ENCODE results near the gene PAX4.

Gene PAX4

GRCh38 chr7:127592550-127592949, 25.4 kb downstream of the PAX4 start:
- H3K36me3 ChIP-seq (ENCODE audit: control insufficient read depth, low read depth, low read length), result peaks cover 13% of the 10 kb centered on the region
- H3K27me3 ChIP-seq (ENCODE audit: control insufficient read depth, insufficient read depth, low read length), result peaks cover 3% of the 10 kb centered on the region
- H3K4me3 ChIP-seq (ENCODE audit: low read length), result no peak overlapping the region
- peaks cover 4% of the 10 kb centered on the region for H3K4me1 ChIP-seq (ENCODE audit: control insufficient read depth, low read depth, low read length)
- no peak overlapping the region for H3K9ac ChIP-seq (ENCODE audit: low read length)
- no peak overlapping the region for H3K27ac ChIP-seq (ENCODE audit: low read length)
- no peaks in the 10 kb centered on the region for H3K9me3 ChIP-seq (ENCODE audit: control insufficient read depth, low read depth, low read length)

DNA sequence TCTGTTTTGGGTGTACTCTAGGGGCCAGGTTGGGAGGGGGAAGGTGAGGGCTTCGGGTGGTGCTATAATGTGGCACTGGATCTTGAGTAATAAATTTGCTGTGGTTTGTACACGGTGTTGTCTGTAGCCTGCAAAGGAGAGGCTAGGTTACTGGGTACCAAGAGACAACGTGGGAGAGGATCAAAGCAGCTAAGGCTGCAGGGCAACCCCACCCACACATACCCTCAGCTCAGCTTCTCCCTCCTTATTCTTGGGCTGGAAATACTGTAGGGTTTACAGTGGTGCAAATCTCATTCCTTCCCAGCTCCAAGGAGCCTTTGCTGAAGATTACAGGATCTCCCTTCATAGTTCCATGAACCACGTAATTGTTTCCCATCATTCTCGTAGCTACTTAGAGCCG, 26.4 kb downstream of the PAX4 start:
- no peaks in the 10 kb centered on the region for H3K9me3 ChIP-seq (ENCODE audit: control insufficient read depth, low read depth, low read length)
- H3K4me3 ChIP-seq (ENCODE audit: low read length), result no peak overlapping the region
- H3K27ac ChIP-seq (ENCODE audit: low read length), result no peak overlapping the region
- peaks cover 13% of the 10 kb centered on the region for H3K36me3 ChIP-seq (ENCODE audit: control insufficient read depth, low read depth, low read length)
- H3K27me3 ChIP-seq (ENCODE audit: control insufficient read depth, insufficient read depth, low read length), result peaks cover 13% of the 10 kb centered on the region
- peaks cover 4% of the 10 kb centered on the region for H3K4me1 ChIP-seq (ENCODE audit: control insufficient read depth, low read depth, low read length)
- H3K9ac ChIP-seq (ENCODE audit: low read length), result no peak overlapping the region

GRCh38 chr7:127591189-127591588, 26.8 kb downstream of the PAX4 start:
- peaks cover 13% of the 10 kb centered on the region for H3K36me3 ChIP-seq (ENCODE audit: control insufficient read depth, low read depth, low read length)
- no peaks in the 10 kb centered on the region for H3K9me3 ChIP-seq (ENCODE audit: control insufficient read depth, low read depth, low read length)
- peaks cover 17% of the 10 kb centered on the region for H3K27me3 ChIP-seq (ENCODE audit: control insufficient read depth, insufficient read depth, low read length)
- H3K4me1 ChIP-seq (ENCODE audit: control insufficient read depth, low read depth, low read length), result peaks cover 4% of the 10 kb centered on the region
- H3K9ac ChIP-seq (ENCODE audit: low read length), result no peak overlapping the region
- no peak overlapping the region for H3K4me3 ChIP-seq (ENCODE audit: low read length)
- H3K27ac ChIP-seq (ENCODE audit: low read length), result no peak overlapping the region

DNA sequence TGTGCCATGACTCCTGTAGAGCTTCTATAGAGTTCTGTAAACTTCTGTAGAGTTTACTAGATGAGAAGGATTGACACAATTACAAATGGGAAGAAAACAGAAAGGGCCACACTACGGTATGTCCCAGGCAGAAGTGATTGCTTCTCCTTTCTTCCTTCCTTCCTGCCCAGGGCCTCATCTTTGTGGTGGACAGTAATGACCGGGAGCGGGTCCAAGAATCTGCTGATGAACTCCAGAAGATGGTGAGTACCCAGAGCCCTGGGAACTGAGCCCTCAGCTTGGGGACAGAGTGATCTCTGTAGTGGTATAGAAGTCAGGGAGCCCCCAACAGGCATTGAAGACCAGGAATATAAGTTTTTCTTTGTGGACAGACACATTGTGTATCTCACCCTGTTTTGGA, 28.0 kb downstream of the PAX4 start:
- Histone ChIP-seq H3K4me3 (ENCODE audit: low read length) (no peak overlapping the region), H3K4me1 (ENCODE audit: control insufficient read depth, low read depth, low read length) (peaks cover 4% of the 10 kb centered on the region), H3K27me3 (ENCODE audit: control insufficient read depth, insufficient read depth, low read length) (peaks cover 22% of the 10 kb centered on the region), H3K9me3 (ENCODE audit: control insufficient read depth, low read depth, low read length) (no peaks in the 10 kb centered on the region), H3K27ac (ENCODE audit: low read length) (no peak overlapping the region), H3K36me3 (ENCODE audit: control insufficient read depth, low read depth, low read length) (peaks cover 13% of the 10 kb centered on the region), H3K9ac (ENCODE audit: low read length) (no peak overlapping the region)

- Histone ChIP-seq H3K4me1 (ENCODE audit: control insufficient read depth, low read depth, low read length) (peaks cover 8% of the 10 kb centered on the region), H3K9ac (ENCODE audit: low read length) (peak overlapping the region; percentile 84), H3K27me3 (ENCODE audit: control insufficient read depth, insufficient read depth, low read length) (peaks cover 22% of the 10 kb centered on the region), H3K36me3 (ENCODE audit: control insufficient read depth, low read depth, low read length) (peaks cover 13% of the 10 kb centered on the region), H3K4me3 (ENCODE audit: low read length) (peak overlapping the region; percentile 81), H3K9me3 (ENCODE audit: control insufficient read depth, low read depth, low read length) (no peaks in the 10 kb centered on the region), H3K27ac (ENCODE audit: low read length) (peak overlapping the region; percentile 29)
Observed at GRCh38 chr7:127588697-127589482, 29.1 kb downstream of the PAX4 start.

GRCh38 chr7:127588019-127588696, 29.8 kb downstream of the PAX4 start, which contains the start of gene ARF5:
ARF5 (plus strand) TSS chr7:127588411; CDS start chr7:127588499, 88 bp downstream.
- Histone ChIP-seq H3K4me1 (ENCODE audit: control insufficient read depth, low read depth, low read length) (peaks cover 8% of the 10 kb centered on the region), H3K36me3 (ENCODE audit: control insufficient read depth, low read depth, low read length) (peaks cover 13% of the 10 kb centered on the region), H3K27ac (ENCODE audit: low read length) (peak within 1 kb of the TSS; percentile 29), H3K27me3 (ENCODE audit: control insufficient read depth, insufficient read depth, low read length) (peaks cover 22% of the 10 kb centered on the region), H3K4me3 (ENCODE audit: low read length) (peak within 1 kb of the TSS; percentile 81), H3K9ac (ENCODE audit: low read length) (peak within 1 kb of the TSS; percentile 84), H3K9me3 (ENCODE audit: control insufficient read depth, low read depth, low read length) (no peaks in the 10 kb centered on the region)

- H3K27me3 ChIP-seq (ENCODE audit: control insufficient read depth, insufficient read depth, low read length), result peaks cover 22% of the 10 kb centered on the region
- peak overlapping the region; percentile 62 for H3K4me3 ChIP-seq (ENCODE audit: low read length)
- H3K9me3 ChIP-seq (ENCODE audit: control insufficient read depth, low read depth, low read length), result no peaks in the 10 kb centered on the region
- H3K9ac ChIP-seq (ENCODE audit: low read length), result no peak overlapping the region
- H3K27ac ChIP-seq (ENCODE audit: low read length), result no peak overlapping the region
- H3K4me1 ChIP-seq (ENCODE audit: control insufficient read depth, low read depth, low read length), result peaks cover 8% of the 10 kb centered on the region
- H3K36me3 ChIP-seq (ENCODE audit: control insufficient read depth, low read depth, low read length), result peaks cover 17% of the 10 kb centered on the region
Observed at GRCh38 chr7:127587663-127588018, 30.3 kb downstream of the PAX4 start.

- H3K4me1 ChIP-seq (ENCODE audit: control insufficient read depth, low read depth, low read length), result peaks cover 8% of the 10 kb centered on the region
- H3K27me3 ChIP-seq (ENCODE audit: control insufficient read depth, insufficient read depth, low read length), result peaks cover 22% of the 10 kb centered on the region
- no peaks in the 10 kb centered on the region for H3K9me3 ChIP-seq (ENCODE audit: control insufficient read depth, low read depth, low read length)
- no peak overlapping the region for H3K9ac ChIP-seq (ENCODE audit: low read length)
- peaks cover 24% of the 10 kb centered on the region for H3K36me3 ChIP-seq (ENCODE audit: control insufficient read depth, low read depth, low read length)
- H3K4me3 ChIP-seq (ENCODE audit: low read length), result no peak overlapping the region
- H3K27ac ChIP-seq (ENCODE audit: low read length), result no peak overlapping the region
Observed at GRCh38 chr7:127586346-127586745, 31.6 kb downstream of the PAX4 start.

- no peak within 1 kb of the TSS for H3K27ac ChIP-seq (ENCODE audit: low read length)
- peaks cover 22% of the 10 kb centered on the region for H3K27me3 ChIP-seq (ENCODE audit: control insufficient read depth, insufficient read depth, low read length)
- H3K4me1 ChIP-seq (ENCODE audit: control insufficient read depth, low read depth, low read length), result peaks cover 8% of the 10 kb centered on the region
- peak within 1 kb of the TSS; percentile 77 for H3K4me3 ChIP-seq (ENCODE audit: low read length)
- peaks cover 18% of the 10 kb centered on the region for H3K36me3 ChIP-seq (ENCODE audit: control insufficient read depth, low read depth, low read length)
- H3K9ac ChIP-seq (ENCODE audit: low read length), result peak within 1 kb of the TSS; percentile 60
- H3K9me3 ChIP-seq (ENCODE audit: control insufficient read depth, low read depth, low read length), result no peaks in the 10 kb centered on the region
Observed at GRCh38 chr7:127585044-127585953, 32.6 kb downstream of the PAX4 start, which contains the start of gene GCC1. GCC1 (minus strand) TSS chr7:127585596; CDS start chr7:127585182, 414 bp downstream.

- Histone ChIP-seq H3K4me1 (ENCODE audit: control insufficient read depth, low read depth, low read length) (peaks cover 8% of the 10 kb centered on the region), H3K27ac (ENCODE audit: low read length) (no peak overlapping the region)
Observed at GRCh38 chr7:127584648-127585043, 33.3 kb downstream of the PAX4 start.

DNA sequence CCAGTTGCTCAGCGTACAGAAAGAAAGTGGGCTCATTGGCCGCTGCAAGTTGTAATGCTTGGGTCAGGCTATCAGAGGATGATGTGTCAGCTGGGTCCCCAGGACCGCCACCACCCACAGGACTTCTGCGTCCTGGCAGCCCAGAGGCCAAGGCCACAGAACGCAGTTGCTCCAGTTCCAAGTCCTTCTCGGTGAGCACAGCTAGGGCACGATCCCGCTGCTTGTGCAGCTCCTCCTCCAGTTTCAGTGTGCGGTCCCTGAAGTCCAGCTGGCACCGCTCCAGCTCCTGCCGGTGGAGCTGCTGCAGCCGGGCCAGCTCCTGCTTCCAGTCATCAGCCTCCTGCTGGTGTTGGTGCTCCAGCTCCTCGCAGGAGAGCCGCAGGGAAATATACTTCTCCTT, 35.6 kb downstream of the PAX4 start:
- Histone ChIP-seq H3K9me3 (ENCODE audit: control insufficient read depth, low read depth, low read length) (no peaks in the 10 kb centered on the region), H3K4me1 (ENCODE audit: control insufficient read depth, low read depth, low read length) (peaks cover 4% of the 10 kb centered on the region), H3K9ac (ENCODE audit: low read length) (no peak overlapping the region), H3K27ac (ENCODE audit: low read length) (no peak overlapping the region), H3K27me3 (ENCODE audit: control insufficient read depth, insufficient read depth, low read length) (peaks cover 17% of the 10 kb centered on the region), H3K36me3 (ENCODE audit: control insufficient read depth, low read depth, low read length) (peaks cover 18% of the 10 kb centered on the region), H3K4me3 (ENCODE audit: low read length) (no peak overlapping the region)

More at GRCh38 chr7:127584648-127585043, 33.3 kb downstream of the PAX4 start:
- peak overlapping the region; percentile 77 for H3K4me3 ChIP-seq (ENCODE audit: low read length)
- H3K9ac ChIP-seq (ENCODE audit: low read length), result peak overlapping the region; percentile 60
- H3K27me3 ChIP-seq (ENCODE audit: control insufficient read depth, insufficient read depth, low read length), result peaks cover 22% of the 10 kb centered on the region
- peaks cover 18% of the 10 kb centered on the region for H3K36me3 ChIP-seq (ENCODE audit: control insufficient read depth, low read depth, low read length)
- no peaks in the 10 kb centered on the region for H3K9me3 ChIP-seq (ENCODE audit: control insufficient read depth, low read depth, low read length)
